ENCODE measurements around the gene GSG1L.

The GSG1L gene

DNA sequence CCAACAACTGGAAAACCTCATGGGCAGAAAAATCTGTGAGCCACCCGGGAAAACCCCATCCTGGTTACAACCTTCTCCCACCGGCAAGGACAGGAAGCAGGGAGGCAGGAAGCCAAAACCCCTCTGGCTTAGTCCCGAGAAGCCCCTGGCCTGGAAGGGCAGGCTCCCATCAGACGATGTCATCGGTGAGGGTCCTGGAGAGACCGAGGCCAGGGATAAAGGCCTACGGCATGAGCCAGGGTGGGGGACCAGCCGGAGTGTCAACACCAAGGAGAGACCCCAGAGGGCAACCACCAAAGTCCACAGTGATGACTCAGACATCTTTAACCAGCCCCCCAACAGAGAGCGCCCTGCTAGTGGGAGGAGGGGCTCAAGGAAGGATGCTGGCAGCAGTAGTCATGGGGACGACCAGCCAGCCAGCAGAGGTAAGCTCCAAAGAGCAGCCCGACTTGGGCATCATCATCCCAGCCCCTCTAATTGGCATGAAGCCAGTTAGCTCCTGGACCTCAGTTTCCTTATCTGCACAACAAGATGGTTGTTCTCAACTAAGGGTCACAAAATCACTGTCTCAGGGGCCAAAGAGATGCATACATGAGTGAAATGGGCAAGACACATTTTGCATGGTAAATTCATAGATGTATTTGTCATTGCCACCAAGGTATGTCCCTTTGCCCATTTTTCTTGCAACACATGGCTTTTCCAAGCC, 322.9 kb downstream of the GSG1L start:
- TF ChIP-seq, protein P1, sequence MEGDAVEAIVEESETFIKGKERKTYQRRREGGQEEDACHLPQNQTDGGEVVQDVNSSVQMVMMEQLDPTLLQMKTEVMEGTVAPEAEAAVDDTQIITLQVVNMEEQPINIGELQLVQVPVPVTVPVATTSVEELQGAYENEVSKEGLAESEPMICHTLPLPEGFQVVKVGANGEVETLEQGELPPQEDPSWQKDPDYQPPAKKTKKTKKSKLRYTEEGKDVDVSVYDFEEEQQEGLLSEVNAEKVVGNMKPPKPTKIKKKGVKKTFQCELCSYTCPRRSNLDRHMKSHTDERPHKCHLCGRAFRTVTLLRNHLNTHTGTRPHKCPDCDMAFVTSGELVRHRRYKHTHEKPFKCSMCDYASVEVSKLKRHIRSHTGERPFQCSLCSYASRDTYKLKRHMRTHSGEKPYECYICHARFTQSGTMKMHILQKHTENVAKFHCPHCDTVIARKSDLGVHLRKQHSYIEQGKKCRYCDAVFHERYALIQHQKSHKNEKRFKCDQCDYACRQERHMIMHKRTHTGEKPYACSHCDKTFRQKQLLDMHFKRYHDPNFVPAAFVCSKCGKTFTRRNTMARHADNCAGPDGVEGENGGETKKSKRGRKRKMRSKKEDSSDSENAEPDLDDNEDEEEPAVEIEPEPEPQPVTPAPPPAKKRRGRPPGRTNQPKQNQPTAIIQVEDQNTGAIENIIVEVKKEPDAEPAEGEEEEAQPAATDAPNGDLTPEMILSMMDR (IDR thresholded peaks at IDR 0.05; ENCODE audit: insufficient read depth, low read length, poor library complexity, severe bottlenecking) = no peak
- TF ChIP-seq EZH2phosphoT487 (conservative IDR thresholded peaks at IDR 0.05; ENCODE audit: low read length) = no peak
- no peaks in the 10 kb centered on the region for H3K36me3 ChIP-seq (ENCODE audit: low read length)

DNA sequence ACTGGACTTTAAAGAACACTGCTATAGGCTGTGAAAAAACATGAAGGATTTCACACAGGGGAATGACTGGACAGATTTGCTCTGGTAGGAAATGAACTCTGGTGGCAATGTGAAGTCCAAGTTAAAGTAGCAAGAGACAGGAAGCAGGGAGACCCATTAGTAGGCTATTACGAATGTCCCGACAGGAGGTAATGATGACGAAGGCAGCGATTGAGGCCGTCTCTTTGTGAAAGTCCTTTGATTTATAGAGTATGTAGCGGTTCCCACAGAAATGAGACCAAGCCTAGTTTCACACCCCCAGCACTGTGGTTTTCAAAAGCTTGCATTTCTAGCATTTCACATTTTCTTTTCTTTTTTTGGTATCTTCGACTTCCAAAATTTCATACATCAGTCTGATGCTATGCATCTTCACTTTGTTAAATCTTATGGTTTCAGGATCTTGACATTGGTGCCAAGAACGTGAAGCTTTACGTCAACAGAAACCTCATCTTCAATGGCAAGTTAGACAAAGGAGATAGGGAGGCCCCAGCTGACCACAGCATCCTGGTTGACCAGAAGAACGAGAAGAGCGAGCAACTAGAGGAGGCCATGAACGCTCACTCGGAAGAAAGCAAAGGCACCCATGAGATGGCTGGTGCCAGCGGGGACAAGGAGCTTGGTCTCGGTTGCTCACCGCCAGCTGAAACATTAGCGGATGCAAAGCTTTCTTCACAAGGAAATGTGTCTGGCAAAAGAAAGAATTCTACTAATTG, 323.7 kb downstream of the GSG1L start:
- Histone ChIP-seq H3K36me3 (ENCODE audit: low read length) (no peaks in the 10 kb centered on the region), H3K9me2 (replicated peaks; ENCODE audit: insufficient read depth, low read length) (no peaks in the 10 kb centered on the region), H3K9me3 (ENCODE audit: insufficient read depth, low read length) (no peaks in the 10 kb centered on the region), H3K9ac (ENCODE audit: low read length) (no peak overlapping the region), H3K27ac (ENCODE audit: low read depth, low read length) (no peak overlapping the region), H2AFZ (ENCODE audit: low read depth, low read length, severe bottlenecking) (no peak overlapping the region), H3K4me2 (ENCODE audit: low read depth, low read length, poor library complexity, severe bottlenecking) (no peak overlapping the region), H3K4me3 (ENCODE audit: insufficient read depth, low read length, poor library complexity, severe bottlenecking) (no peak overlapping the region), H3K27me3 (ENCODE audit: low read length) (no peaks in the 10 kb centered on the region), H4K20me1 (ENCODE audit: low read depth, low read length) (no peaks in the 10 kb centered on the region), H3F3A (ENCODE audit: insufficient read depth) (no peaks in the 10 kb centered on the region), H3K79me2 (ENCODE audit: insufficient read depth, low read length) (no peaks in the 10 kb centered on the region)
- no peak for TF ChIP-seq EZH2phosphoT487 (conservative IDR thresholded peaks at IDR 0.05; ENCODE audit: low read length)
- TF ChIP-seq, protein P1 (IDR thresholded peaks at IDR 0.05; ENCODE audit: insufficient read depth, low read length, poor library complexity, severe bottlenecking) = no peak

More for the DNA sequence above, 322.9 kb downstream of the GSG1L start:
- no peak overlapping the region for H3K4me3 ChIP-seq (ENCODE audit: insufficient read depth, low read length, poor library complexity, severe bottlenecking)
- H3K9ac ChIP-seq (ENCODE audit: low read length) = no peak overlapping the region
- H3K9me3 ChIP-seq (ENCODE audit: insufficient read depth, low read length) = no peaks in the 10 kb centered on the region
- no peaks in the 10 kb centered on the region for H4K20me1 ChIP-seq (ENCODE audit: low read depth, low read length)
- H3K4me2 ChIP-seq (ENCODE audit: low read depth, low read length, poor library complexity, severe bottlenecking) = no peak overlapping the region
- no peak overlapping the region for H3K27ac ChIP-seq (ENCODE audit: low read depth, low read length)
- H3K79me2 ChIP-seq (ENCODE audit: insufficient read depth, low read length) = no peaks in the 10 kb centered on the region
- H3K9me2 ChIP-seq (replicated peaks; ENCODE audit: insufficient read depth, low read length) = no peaks in the 10 kb centered on the region
- no peak overlapping the region for H2AFZ ChIP-seq (ENCODE audit: low read depth, low read length, severe bottlenecking)
- H3F3A ChIP-seq (ENCODE audit: insufficient read depth) = no peaks in the 10 kb centered on the region
- no peaks in the 10 kb centered on the region for H3K27me3 ChIP-seq (ENCODE audit: low read length)

DNA sequence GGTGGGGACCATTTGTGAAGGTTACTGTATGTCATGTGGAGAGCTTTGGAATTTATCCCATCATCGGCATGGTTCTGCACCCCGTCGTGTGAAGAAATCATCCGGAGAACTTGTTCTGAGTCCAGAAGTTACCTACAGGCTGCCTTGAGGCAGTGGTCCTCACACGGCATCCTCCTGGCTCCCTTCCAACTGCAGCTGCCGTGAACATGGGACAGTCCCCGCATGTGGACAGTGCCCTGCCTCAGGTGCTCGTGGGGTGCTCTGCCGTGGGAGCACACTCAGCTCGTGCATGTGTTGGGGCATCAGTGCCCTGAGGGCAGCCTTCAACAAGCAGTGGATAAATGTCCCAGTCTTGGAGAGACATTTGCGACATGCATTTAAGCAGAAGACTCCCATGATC, 324.9 kb downstream of the GSG1L start:
- H3K79me2 ChIP-seq (ENCODE audit: insufficient read depth, low read length) = no peaks in the 10 kb centered on the region
- no peaks in the 10 kb centered on the region for H3F3A ChIP-seq (ENCODE audit: insufficient read depth)
- H3K9me3 ChIP-seq (ENCODE audit: insufficient read depth, low read length) = no peaks in the 10 kb centered on the region
- H3K27ac ChIP-seq (ENCODE audit: low read depth, low read length) = no peak overlapping the region
- H4K20me1 ChIP-seq (ENCODE audit: low read depth, low read length) = no peaks in the 10 kb centered on the region
- H3K4me2 ChIP-seq (ENCODE audit: low read depth, low read length, poor library complexity, severe bottlenecking) = no peak overlapping the region
- no peaks in the 10 kb centered on the region for H3K9me2 ChIP-seq (replicated peaks; ENCODE audit: insufficient read depth, low read length)
- TF ChIP-seq, protein P1 (IDR thresholded peaks at IDR 0.05; ENCODE audit: insufficient read depth, low read length, poor library complexity, severe bottlenecking) = no peak
- no peak for TF ChIP-seq EZH2phosphoT487 (conservative IDR thresholded peaks at IDR 0.05; ENCODE audit: low read length)
- H2AFZ ChIP-seq (ENCODE audit: low read depth, low read length, severe bottlenecking) = no peak overlapping the region
- no peak overlapping the region for H3K4me3 ChIP-seq (ENCODE audit: insufficient read depth, low read length, poor library complexity, severe bottlenecking)
- H3K9ac ChIP-seq (ENCODE audit: low read length) = no peak overlapping the region
- no peaks in the 10 kb centered on the region for H3K36me3 ChIP-seq (ENCODE audit: low read length)
- H3K27me3 ChIP-seq (ENCODE audit: low read length) = no peaks in the 10 kb centered on the region
